Keratinocyte (primary cell): Measurements from ENCODE around the gene PPHLN1. TPM values are rescaled to one million over a fixed set of nuclear protein-coding genes. Genes with fewer than 3 reads are reported as not detected.

Experiments
- DNase-seq: peaks from one replicate; pipeline ENCODE4 v3.0.0-alpha.2; 2011; ENCODE audit warnings: low read depth, missing footprints, low spot score
- FAIRE-seq: peaks from 2 replicates; lab custom pipeline; 2011; peaks lifted over from hg19 to GRCh38; lab: Jason Lieb, UNC
- H2AFZ ChIP-seq: 2 replicates; pipeline ENCODE4 v1.6.0; 2012; ENCODE audit warnings: low read length, control low read depth, inconsistent platforms; ENCODE audit not compliant: control insufficient read depth
- H3K27ac ChIP-seq: 2 replicates; pipeline ENCODE4 v1.5.1; 2011; ENCODE audit warnings: low read length; ENCODE audit not compliant: control insufficient read depth, insufficient read depth
- H3K27me3 ChIP-seq: 3 replicates; pipeline ENCODE4 v1.6.0; 2011; ENCODE audit warnings: low read length; ENCODE audit not compliant: control insufficient read depth, insufficient read depth; ENCODE audit errors: extremely low read depth
- H3K36me3 ChIP-seq, 2 experiments: 2 replicates in 1 of 2; 3 replicates in 1 of 2; pipeline ENCODE4 v1.5.1; 2011; ENCODE audit warnings: low read length in 2 of 2, mild to moderate bottlenecking in 1 of 2; ENCODE audit not compliant: control insufficient read depth in 2 of 2, insufficient read depth in 2 of 2; ENCODE audit errors: extremely low read depth in 1 of 2
- H3K4me1 ChIP-seq: 3 replicates; pipeline ENCODE4 v1.5.1; 2011; ENCODE audit warnings: low read length; ENCODE audit not compliant: control insufficient read depth, insufficient read depth; ENCODE audit errors: extremely low read depth
- H3K4me2 ChIP-seq: 3 replicates; pipeline ENCODE4 v1.6.0; 2011; ENCODE audit warnings: low read depth, low read length; ENCODE audit not compliant: control insufficient read depth, insufficient read depth; ENCODE audit errors: extremely low read depth
- H3K4me3 ChIP-seq, 3 experiments: fragments of 200-600 bp in 1 of 3; sonication (generic) in 1 of 3; 2 replicates in 2 of 3; 3 replicates in 1 of 3; pipeline ENCODE4 v1.5.1; 2011 to 2016; ENCODE audit warnings: low read length in 3 of 3, mild to moderate bottlenecking in 3 of 3, control low read depth in 2 of 3, inconsistent platforms in 1 of 3, low read depth in 1 of 3, mixed read lengths in 1 of 3, mixed run types in 1 of 3, moderate library complexity in 1 of 3; ENCODE audit not compliant: control insufficient read depth in 2 of 3, insufficient read depth in 2 of 3; ENCODE audit errors: extremely low read depth in 1 of 3
- H3K79me2 ChIP-seq: 2 replicates; pipeline ENCODE4 v1.6.0; 2012; ENCODE audit warnings: low read length; ENCODE audit not compliant: control insufficient read depth, insufficient read depth
- H3K9ac ChIP-seq: 3 replicates; pipeline ENCODE4 v1.6.0; 2011; ENCODE audit warnings: low read length; ENCODE audit not compliant: control insufficient read depth, insufficient read depth; ENCODE audit errors: extremely low read depth
- H3K9me1 ChIP-seq: 3 replicates; pipeline ENCODE4 v1.6.0; 2011; ENCODE audit warnings: low read length; ENCODE audit not compliant: control insufficient read depth, insufficient read depth; ENCODE audit errors: extremely low read depth
- H3K9me3 ChIP-seq: 2 replicates; pipeline ENCODE4 v1.5.1; 2012; ENCODE audit warnings: low read depth, low read length; ENCODE audit not compliant: control insufficient read depth
- H4K20me1 ChIP-seq: 3 replicates; pipeline ENCODE4 v1.6.0; 2011; ENCODE audit warnings: low read length; ENCODE audit not compliant: control insufficient read depth, insufficient read depth; ENCODE audit errors: extremely low read depth
- CTCF ChIP-seq, 3 experiments: IDR thresholded peaks in 1 of 3; conservative IDR thresholded peaks in 1 of 3; optimal IDR thresholded peaks in 1 of 3; 2 replicates in 2 of 3; 3 replicates in 1 of 3; pipeline versions ENCODE3 to v1.5.1; 2011; ENCODE audit warnings: low read length in 3 of 3, mild to moderate bottlenecking in 3 of 3, moderate library complexity in 2 of 3, control low read depth in 1 of 3, inconsistent platforms in 1 of 3; ENCODE audit not compliant: insufficient read depth in 2 of 3; ENCODE audit errors: extremely low read depth in 1 of 3
- EZH2 ChIP-seq: IDR thresholded peaks from one replicate; pipeline ENCODE4 v1.6.1; 2012; ENCODE audit warnings: inconsistent platforms, mild to moderate bottlenecking, low read length, moderate library complexity
- dilution Hi-C: fragments of 300-500 bp; cut with MboI; formaldehyde crosslinking; loops from one replicate; pipeline ENCODE4 v1.7.0; 2020; ENCODE audit warnings: low sequenced_read_pairs; ENCODE audit not compliant: extremely low pct_ligation_motif_present
- polyA plus RNA-seq, 5 experiments: library from polyadenylated mRNA; depleted of rRNA in 3 of 5; stranded (reverse) in 3 of 5; stranded (forward) in 1 of 5; unstranded in 1 of 5; fragments of >200 nt; gene quantifications; 1 replicate in 1 of 5; 2 replicates in 3 of 5; 3 replicates in 1 of 5; pipeline versions ENCODE4 v1.2.1 to v1.2.3, GENCODE V29; 2011 to 2012; ENCODE audit warnings: missing spikeins in 2 of 5, low read depth in 1 of 5, low replicate concordance in 1 of 5

Gene PPHLN1
- polyA plus RNA-seq, 1 donor (not counting 4 experiments of a cell fraction or from before 2014, with no cell fraction given), result 95.5 TPM

GRCh38 chr12:42410340-42410739 is 84.4 kb downstream of the PPHLN1 start:
- no peak for DNase-seq
- no peak for FAIRE-seq
- no peaks in the 10 kb centered on the region for H3K9me3 ChIP-seq

GRCh38 chr12:42420395-42420794 is 94.4 kb downstream of the PPHLN1 start:
- Histone ChIP-seq H3K4me1 (no peaks in the 10 kb centered on the region), H3K27me3 (no peaks in the 10 kb centered on the region), H3K4me2 (no peak overlapping the region), H4K20me1 (no peaks in the 10 kb centered on the region), H3K36me3 (no peaks in the 10 kb centered on the region), H3K9ac (no peak overlapping the region), H3K4me3 (no peak overlapping the region), H3K9me3 (no peaks in the 10 kb centered on the region), H3K9me1 (no peaks in the 10 kb centered on the region), H3K79me2 (peaks cover 2% of the 10 kb centered on the region), H2AFZ (no peak overlapping the region), H3K27ac (no peak overlapping the region)
- DNase-seq, result no peak
- no peak for TF ChIP-seq EZH2
- dilution Hi-C loops, result no loop called here
- FAIRE-seq, result no peak

More at GRCh38 chr12:42410340-42410739, 84.4 kb downstream of the PPHLN1 start:
- Histone ChIP-seq H2AFZ (no peak overlapping the region), H3K27ac (no peak overlapping the region), H3K9me1 (no peaks in the 10 kb centered on the region), H3K9ac (no peak overlapping the region), H3K79me2 (peaks cover 1% of the 10 kb centered on the region), H4K20me1 (no peaks in the 10 kb centered on the region), H3K4me2 (no peak overlapping the region), H3K4me3 (no peak overlapping the region), H3K27me3 (no peaks in the 10 kb centered on the region), H3K36me3 (no peaks in the 10 kb centered on the region), H3K4me1 (no peaks in the 10 kb centered on the region)
- dilution Hi-C loops, result no loop called here
- TF ChIP-seq CTCF (optimal IDR thresholded peaks at IDR 0.05 in 1 of 3, IDR thresholded peaks at IDR 0.05 in 1 of 3, conservative IDR thresholded peaks at IDR 0.05 in 1 of 3; ENCODE audit: extremely low read depth in 1 of 3, insufficient read depth in 2 of 3, low read length in 3 of 3), result no peak
- no peak for TF ChIP-seq EZH2
